SHP77 treated with DMSO at 0.1 percent for 48 hours (cell line): ENCODE results near the gene DHX30.
"Not testable (repeated sequence)": the region's sequence is repeated elsewhere in the genome, so short reads cannot be mapped to it uniquely, and the experiment has no call there.

Experiments used
- DNase-seq: peaks from one replicate; lab custom pipeline; 2025; lab: John Stamatoyannopoulos, UW

The DHX30 gene

GRCh38 chr3:47884603-47885002 lies 81.7 kb downstream of the DHX30 start:
- DNase-seq = no peak

DNA sequence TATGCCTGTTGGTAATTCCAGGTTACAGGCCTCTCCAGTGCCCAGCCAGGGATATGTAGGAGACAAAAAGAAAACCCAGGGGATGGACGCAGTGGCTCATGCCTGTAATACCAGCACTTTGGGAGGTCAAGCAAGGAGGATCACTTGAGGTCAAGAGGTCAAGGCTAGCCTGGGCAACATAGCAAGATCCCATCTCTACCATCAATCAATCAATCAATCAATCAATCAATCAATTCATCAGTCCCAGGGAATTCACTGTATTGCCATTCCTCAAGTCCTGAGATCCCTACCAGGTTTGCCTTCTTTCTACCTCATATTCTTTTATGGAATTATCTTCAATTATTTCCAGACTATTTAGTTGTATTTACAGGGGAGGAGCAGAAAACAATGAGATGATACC lies 82.2 kb downstream of the DHX30 start:
- DNase-seq = no peak

- not testable (repeated sequence) for DNase-seq
Measured at GRCh38 chr3:47887991-47888390, 85.1 kb downstream of the DHX30 start.

DNA sequence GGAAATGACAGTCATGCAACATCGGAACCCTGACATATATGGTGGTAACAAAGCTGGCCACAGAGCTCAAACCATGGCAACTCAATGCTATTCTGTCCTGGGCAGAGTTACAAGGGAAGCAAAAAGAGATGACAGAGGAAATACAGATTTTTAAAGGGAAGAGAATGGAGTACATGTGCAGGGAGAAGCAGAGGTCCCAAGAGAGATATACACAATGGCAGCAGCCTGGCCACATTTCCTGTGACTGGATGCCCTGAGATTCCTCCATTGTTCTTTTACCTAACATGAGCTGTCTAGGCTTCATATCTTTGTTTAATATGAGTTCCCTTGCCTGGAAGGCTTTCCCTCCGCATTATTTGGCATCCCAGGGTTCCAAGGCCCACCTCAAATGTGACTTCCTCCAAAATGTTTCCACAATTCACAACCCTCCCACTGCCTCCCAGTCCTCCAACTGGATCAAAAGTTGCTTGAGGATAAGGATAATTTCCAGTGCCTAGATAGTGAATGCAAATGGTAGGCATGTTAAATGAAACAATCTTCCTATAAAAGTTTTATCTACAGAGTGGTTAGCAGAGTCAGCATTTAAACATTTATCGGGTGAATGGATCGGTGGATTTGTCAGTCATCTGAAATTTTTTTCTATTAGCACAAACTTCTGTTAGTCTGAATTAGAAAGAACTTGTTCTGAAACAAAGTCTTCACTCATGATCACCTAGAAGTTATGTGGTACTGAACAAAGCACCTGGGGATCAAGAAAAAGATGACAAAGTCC lies 86.2 kb downstream of the DHX30 start:
- DNase-seq = no peak

GRCh38 chr3:47890126-47890827 lies 87.3 kb downstream of the DHX30 start:
- DNase-seq = no peak

GRCh38 chr3:47890828-47891612 lies 88.1 kb downstream of the DHX30 start:
- no peak for DNase-seq

GRCh38 chr3:47891613-47892005 lies 88.7 kb downstream of the DHX30 start:
- DNase-seq = no peak

GRCh38 chr3:47892286-47893040 lies 89.5 kb downstream of the DHX30 start:
- DNase-seq = no peak

- no peak for DNase-seq
Measured at GRCh38 chr3:47895241-47895640, 92.3 kb downstream of the DHX30 start.

- DNase-seq = no peak
Measured at GRCh38 chr3:47896736-47897135, 93.8 kb downstream of the DHX30 start.

- DNase-seq = no peak
Measured at GRCh38 chr3:47897954-47898353, 95.0 kb downstream of the DHX30 start.

- no peak for DNase-seq
Measured at GRCh38 chr3:47899495-47900108, 96.7 kb downstream of the DHX30 start.
